SK-N-SH treated with all-trans-retinoic acid at 6 μM for 48 hours (cell line): ENCODE data around the gene APRT.

Source experiments
- ATAC-seq: fragments of 200-7000 bp; cut with Tn5 transposase; 3 replicates; pipeline ENCODE4 v1.9.1; 2020; ENCODE audit warnings: mild to moderate bottlenecking, moderate library complexity
- ARNTL ChIP-seq: fragments of 450-650 bp; formaldehyde crosslinking; IDR thresholded peaks from 2 replicates; pipeline ENCODE4 v1.5.0; 2020; ENCODE audit warnings: low read depth, mild to moderate bottlenecking, moderate library complexity, borderline replicate concordance
- BACH2 ChIP-seq: fragments of 250-450 bp; sonication (Bioruptor Pico); IDR thresholded peaks from 2 replicates; pipeline ENCODE4 v1.9.0; 2021; ENCODE audit warnings: mild to moderate bottlenecking, borderline replicate concordance
- CSDC2 ChIP-seq: fragments of 250-450 bp; sonication (Bioruptor Pico); IDR thresholded peaks from 2 replicates; pipeline ENCODE4 v1.5.0; 2020; ENCODE audit warnings: mild to moderate bottlenecking, moderate library complexity
- ESRRG ChIP-seq: fragments of 250-450 bp; sonication (Bioruptor Pico); IDR thresholded peaks from 2 replicates; pipeline ENCODE4 v1.6.1; 2021; ENCODE audit warnings: mild to moderate bottlenecking
- GLIS3 ChIP-seq: fragments of 250-450 bp; sonication (Bioruptor Pico); IDR thresholded peaks from 2 replicates; pipeline ENCODE4 v1.5.0; 2020; ENCODE audit warnings: mild to moderate bottlenecking, moderate library complexity
- ISL1 ChIP-seq: fragments of 250-450 bp; sonication (Bioruptor Pico); IDR thresholded peaks from 2 replicates; pipeline ENCODE4 v2.1.2; 2022; ENCODE audit warnings: mild to moderate bottlenecking, moderate library complexity
- OSR1 ChIP-seq: fragments of 250-450 bp; sonication (Bioruptor Pico); IDR thresholded peaks from 2 replicates; pipeline ENCODE4 v1.8.0; 2022; ENCODE audit warnings: moderate library complexity, mild to moderate bottlenecking, inconsistent platforms
- PPARA ChIP-seq: fragments of 250-450 bp; sonication (Bioruptor Pico); IDR thresholded peaks from 2 replicates; pipeline ENCODE4 v1.5.0; 2020; ENCODE audit warnings: mild to moderate bottlenecking, borderline replicate concordance
- RARB ChIP-seq: fragments of 250-450 bp; sonication (Bioruptor Pico); IDR thresholded peaks from 2 replicates; pipeline ENCODE4 v1.8.0; 2021; ENCODE audit warnings: mild to moderate bottlenecking, moderate library complexity
- SNAI2 ChIP-seq: fragments of 250-450 bp; sonication (Bioruptor Pico); IDR thresholded peaks from 2 replicates; pipeline ENCODE4 v1.5.0; 2020; ENCODE audit warnings: mild to moderate bottlenecking, moderate library complexity
- TCF4 ChIP-seq: fragments of 250-450 bp; sonication (Bioruptor Pico); IDR thresholded peaks from 2 replicates; pipeline ENCODE4 v1.8.0; 2021; ENCODE audit warnings: mild to moderate bottlenecking, moderate library complexity, borderline replicate concordance
- TOX ChIP-seq: fragments of 250-450 bp; sonication (Bioruptor Pico); IDR thresholded peaks from 2 replicates; pipeline ENCODE4 v1.8.0; 2021; ENCODE audit warnings: mild to moderate bottlenecking, moderate library complexity, borderline replicate concordance
- ZC3H10 ChIP-seq: fragments of 250-450 bp; sonication (Bioruptor Pico); IDR thresholded peaks from 2 replicates; pipeline ENCODE4 v1.5.1; 2021; ENCODE audit warnings: mild to moderate bottlenecking, moderate library complexity
- ZFP3 ChIP-seq: fragments of 250-450 bp; sonication (Bioruptor Pico); IDR thresholded peaks from 2 replicates; pipeline ENCODE4 v1.5.0; 2020; ENCODE audit warnings: mild to moderate bottlenecking, moderate library complexity
- ZFP30 ChIP-seq: fragments of 450-650 bp; formaldehyde crosslinking; IDR thresholded peaks from 2 replicates; pipeline ENCODE4 v1.5.0; 2022; ENCODE audit warnings: mild to moderate bottlenecking, moderate library complexity
- ZNF565 ChIP-seq: fragments of 450-650 bp; formaldehyde crosslinking; conservative IDR thresholded peaks from 2 replicates; pipeline ENCODE4 v1.5.0; 2020; ENCODE audit warnings: low read depth, mild to moderate bottlenecking, moderate library complexity
- ZNF70 ChIP-seq: fragments of 450-650 bp; formaldehyde crosslinking; IDR thresholded peaks from 2 replicates; pipeline ENCODE4 v1.5.0; 2020; ENCODE audit warnings: mild to moderate bottlenecking, moderate library complexity
- TF ChIP-seq, protein P1 (sequence below): fragments of 250-450 bp; sonication (Bioruptor Pico); IDR thresholded peaks from 2 replicates; pipeline ENCODE4 v1.5.0; 2020; ENCODE audit warnings: mild to moderate bottlenecking, moderate library complexity
- TF ChIP-seq, protein P2 (sequence below): fragments of 250-450 bp; sonication (Bioruptor Pico); IDR thresholded peaks from 2 replicates; pipeline ENCODE4 v1.8.0; 2020; ENCODE audit warnings: mild to moderate bottlenecking, moderate library complexity, borderline replicate concordance
- TF ChIP-seq, protein P3 (sequence below): fragments of 250-450 bp; sonication (Bioruptor Pico); IDR thresholded peaks from 2 replicates; pipeline ENCODE4 v1.5.1; 2021; ENCODE audit warnings: mild to moderate bottlenecking, moderate library complexity
- TF ChIP-seq, protein P4 (sequence below): fragments of 250-450 bp; sonication (Bioruptor Pico); IDR thresholded peaks from 2 replicates; pipeline ENCODE4 v1.8.0; 2021; ENCODE audit warnings: low read depth, mild to moderate bottlenecking, moderate library complexity, borderline replicate concordance

Gene APRT

DNA sequence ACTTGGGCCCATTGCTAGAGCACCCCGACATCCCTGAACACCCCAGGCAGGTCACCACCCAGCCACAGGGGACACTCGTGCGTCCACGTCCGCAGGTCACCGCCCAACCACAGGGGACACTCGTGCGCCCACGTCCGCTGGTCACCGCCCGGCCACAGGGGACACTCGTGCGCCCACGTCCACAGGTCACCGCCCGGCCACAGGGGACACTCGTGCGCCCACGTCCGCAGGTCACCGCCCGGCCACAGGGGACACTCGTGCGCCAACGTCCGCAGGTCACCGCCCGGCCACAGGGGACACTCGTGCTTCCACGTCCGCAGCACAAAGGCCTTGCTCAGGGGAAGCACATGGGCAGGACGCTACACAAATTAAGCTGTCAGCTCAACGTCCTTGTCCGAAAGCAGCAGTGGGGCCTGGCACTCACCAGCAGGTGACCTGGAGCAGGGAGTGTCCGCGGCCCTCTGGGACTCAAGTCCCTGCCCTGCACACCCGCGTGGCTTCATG, 27.4 kb upstream of the APRT start (continued):
- TF ChIP-seq, protein P1, sequence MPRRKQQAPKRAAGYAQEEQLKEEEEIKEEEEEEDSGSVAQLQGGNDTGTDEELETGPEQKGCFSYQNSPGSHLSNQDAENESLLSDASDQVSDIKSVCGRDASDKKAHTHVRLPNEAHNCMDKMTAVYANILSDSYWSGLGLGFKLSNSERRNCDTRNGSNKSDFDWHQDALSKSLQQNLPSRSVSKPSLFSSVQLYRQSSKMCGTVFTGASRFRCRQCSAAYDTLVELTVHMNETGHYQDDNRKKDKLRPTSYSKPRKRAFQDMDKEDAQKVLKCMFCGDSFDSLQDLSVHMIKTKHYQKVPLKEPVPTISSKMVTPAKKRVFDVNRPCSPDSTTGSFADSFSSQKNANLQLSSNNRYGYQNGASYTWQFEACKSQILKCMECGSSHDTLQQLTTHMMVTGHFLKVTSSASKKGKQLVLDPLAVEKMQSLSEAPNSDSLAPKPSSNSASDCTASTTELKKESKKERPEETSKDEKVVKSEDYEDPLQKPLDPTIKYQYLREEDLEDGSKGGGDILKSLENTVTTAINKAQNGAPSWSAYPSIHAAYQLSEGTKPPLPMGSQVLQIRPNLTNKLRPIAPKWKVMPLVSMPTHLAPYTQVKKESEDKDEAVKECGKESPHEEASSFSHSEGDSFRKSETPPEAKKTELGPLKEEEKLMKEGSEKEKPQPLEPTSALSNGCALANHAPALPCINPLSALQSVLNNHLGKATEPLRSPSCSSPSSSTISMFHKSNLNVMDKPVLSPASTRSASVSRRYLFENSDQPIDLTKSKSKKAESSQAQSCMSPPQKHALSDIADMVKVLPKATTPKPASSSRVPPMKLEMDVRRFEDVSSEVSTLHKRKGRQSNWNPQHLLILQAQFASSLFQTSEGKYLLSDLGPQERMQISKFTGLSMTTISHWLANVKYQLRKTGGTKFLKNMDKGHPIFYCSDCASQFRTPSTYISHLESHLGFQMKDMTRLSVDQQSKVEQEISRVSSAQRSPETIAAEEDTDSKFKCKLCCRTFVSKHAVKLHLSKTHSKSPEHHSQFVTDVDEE (CRISPR knock-in tag), result no peak
- TF ChIP-seq, all 23 proteins: peak for 0

DNA sequence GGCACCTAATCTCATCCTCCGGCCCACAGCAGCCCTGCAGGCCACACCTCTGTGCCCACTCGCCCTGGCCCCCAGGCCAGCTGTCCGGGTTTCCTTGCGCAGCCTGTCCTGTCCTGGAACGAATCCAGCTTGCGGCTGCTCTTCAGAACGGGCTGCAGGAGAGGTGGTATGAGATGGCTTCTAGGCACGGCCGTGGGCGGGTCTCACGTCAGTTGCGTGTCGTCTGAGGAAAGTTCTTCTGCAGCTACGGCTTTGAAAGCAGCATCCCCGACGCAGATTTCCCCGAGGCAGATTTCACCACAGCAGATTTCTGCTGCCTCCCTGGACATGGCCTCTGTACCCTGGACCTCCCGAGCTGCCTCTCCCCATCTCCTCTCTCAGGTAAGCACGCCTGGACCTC, 26.8 kb upstream of the APRT start:
- no peak for ATAC-seq
- TF ChIP-seq PPARA (CRISPR knock-in tag) (no peak), ZFP30 (CRISPR knock-in tag) (no peak), TOX (CRISPR knock-in tag) (no peak), TCF4 (CRISPR knock-in tag) (no peak), ZC3H10 (CRISPR knock-in tag) (no peak), ZNF565 (CRISPR knock-in tag) (no peak), RARB (CRISPR knock-in tag) (no peak), OSR1 (CRISPR knock-in tag) (no peak), SNAI2 (CRISPR knock-in tag) (no peak), ISL1 (no peak), GLIS3 (no peak), CSDC2 (CRISPR knock-in tag) (no peak), ARNTL (CRISPR knock-in tag) (no peak), ZNF70 (CRISPR knock-in tag) (no peak), BACH2 (CRISPR knock-in tag) (no peak)
- TF ChIP-seq, protein P2, sequence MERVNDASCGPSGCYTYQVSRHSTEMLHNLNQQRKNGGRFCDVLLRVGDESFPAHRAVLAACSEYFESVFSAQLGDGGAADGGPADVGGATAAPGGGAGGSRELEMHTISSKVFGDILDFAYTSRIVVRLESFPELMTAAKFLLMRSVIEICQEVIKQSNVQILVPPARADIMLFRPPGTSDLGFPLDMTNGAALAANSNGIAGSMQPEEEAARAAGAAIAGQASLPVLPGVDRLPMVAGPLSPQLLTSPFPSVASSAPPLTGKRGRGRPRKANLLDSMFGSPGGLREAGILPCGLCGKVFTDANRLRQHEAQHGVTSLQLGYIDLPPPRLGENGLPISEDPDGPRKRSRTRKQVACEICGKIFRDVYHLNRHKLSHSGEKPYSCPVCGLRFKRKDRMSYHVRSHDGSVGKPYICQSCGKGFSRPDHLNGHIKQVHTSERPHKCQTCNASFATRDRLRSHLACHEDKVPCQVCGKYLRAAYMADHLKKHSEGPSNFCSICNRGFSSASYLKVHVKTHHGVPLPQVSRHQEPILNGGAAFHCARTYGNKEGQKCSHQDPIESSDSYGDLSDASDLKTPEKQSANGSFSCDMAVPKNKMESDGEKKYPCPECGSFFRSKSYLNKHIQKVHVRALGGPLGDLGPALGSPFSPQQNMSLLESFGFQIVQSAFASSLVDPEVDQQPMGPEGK, result no peak
- TF ChIP-seq, protein P3, sequence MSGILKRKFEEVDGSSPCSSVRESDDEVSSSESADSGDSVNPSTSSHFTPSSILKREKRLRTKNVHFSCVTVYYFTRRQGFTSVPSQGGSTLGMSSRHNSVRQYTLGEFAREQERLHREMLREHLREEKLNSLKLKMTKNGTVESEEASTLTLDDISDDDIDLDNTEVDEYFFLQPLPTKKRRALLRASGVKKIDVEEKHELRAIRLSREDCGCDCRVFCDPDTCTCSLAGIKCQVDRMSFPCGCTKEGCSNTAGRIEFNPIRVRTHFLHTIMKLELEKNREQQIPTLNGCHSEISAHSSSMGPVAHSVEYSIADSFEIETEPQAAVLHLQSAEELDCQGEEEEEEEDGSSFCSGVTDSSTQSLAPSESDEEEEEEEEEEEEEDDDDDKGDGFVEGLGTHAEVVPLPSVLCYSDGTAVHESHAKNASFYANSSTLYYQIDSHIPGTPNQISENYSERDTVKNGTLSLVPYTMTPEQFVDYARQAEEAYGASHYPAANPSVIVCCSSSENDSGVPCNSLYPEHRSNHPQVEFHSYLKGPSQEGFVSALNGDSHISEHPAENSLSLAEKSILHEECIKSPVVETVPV, result no peak
- TF ChIP-seq, protein P4, sequence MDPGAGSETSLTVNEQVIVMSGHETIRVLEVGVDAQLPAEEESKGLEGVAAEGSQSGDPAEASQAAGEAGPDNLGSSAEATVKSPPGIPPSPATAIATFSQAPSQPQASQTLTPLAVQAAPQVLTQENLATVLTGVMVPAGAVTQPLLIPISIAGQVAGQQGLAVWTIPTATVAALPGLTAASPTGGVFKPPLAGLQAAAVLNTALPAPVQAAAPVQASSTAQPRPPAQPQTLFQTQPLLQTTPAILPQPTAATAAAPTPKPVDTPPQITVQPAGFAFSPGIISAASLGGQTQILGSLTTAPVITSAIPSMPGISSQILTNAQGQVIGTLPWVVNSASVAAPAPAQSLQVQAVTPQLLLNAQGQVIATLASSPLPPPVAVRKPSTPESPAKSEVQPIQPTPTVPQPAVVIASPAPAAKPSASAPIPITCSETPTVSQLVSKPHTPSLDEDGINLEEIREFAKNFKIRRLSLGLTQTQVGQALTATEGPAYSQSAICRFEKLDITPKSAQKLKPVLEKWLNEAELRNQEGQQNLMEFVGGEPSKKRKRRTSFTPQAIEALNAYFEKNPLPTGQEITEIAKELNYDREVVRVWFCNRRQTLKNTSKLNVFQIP (CRISPR knock-in tag), result no peak
- TF ChIP-seq, protein P1 (CRISPR knock-in tag), result no peak
- TF ChIP-seq, all 23 proteins: peak for 0

DNA sequence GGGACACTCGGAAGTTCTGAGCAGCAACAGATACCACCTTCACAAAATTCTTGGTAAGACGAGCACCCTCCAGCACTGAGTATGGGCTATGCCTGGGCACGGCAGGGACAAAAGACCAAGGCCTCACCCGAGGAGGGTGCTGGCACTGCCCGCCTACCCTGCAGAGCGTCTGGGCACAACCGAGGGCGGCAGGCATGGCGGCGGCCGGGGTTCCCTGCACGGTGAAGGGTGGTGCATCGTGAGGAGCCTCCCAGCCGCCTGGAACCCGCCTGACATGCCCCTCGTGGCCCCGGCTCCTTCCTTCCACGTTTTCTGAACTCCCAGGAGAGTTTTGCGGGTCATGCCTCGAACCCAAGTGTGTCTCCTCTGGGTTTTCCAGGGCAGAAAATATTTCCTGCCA, 26.1 kb upstream of the APRT start:
- ATAC-seq, result no peak
- TF ChIP-seq BACH2 (CRISPR knock-in tag) (no peak), ZNF70 (CRISPR knock-in tag) (no peak), ZFP3 (CRISPR knock-in tag) (no peak), ZC3H10 (CRISPR knock-in tag) (no peak), ZNF565 (CRISPR knock-in tag) (no peak), TOX (CRISPR knock-in tag) (no peak), TCF4 (CRISPR knock-in tag) (no peak), ARNTL (CRISPR knock-in tag) (no peak), PPARA (CRISPR knock-in tag) (no peak), CSDC2 (CRISPR knock-in tag) (no peak), ESRRG (CRISPR knock-in tag) (no peak)
